ENCODE data around the gene ARL4D.
"Not testable (repeated sequence)": the region's sequence is repeated elsewhere in the genome, so short reads cannot be mapped to it uniquely, and the experiment has no call there.

Gene ARL4D

GRCh38 chr17:43371227-43371821 lies 27.5 kb upstream of the ARL4D start:
- DNase-seq, result no peak

GRCh38 chr17:43372273-43372911 lies 26.4 kb upstream of the ARL4D start:
- peak; percentile 61 for DNase-seq

GRCh38 chr17:43373356-43373755 lies 25.4 kb upstream of the ARL4D start:
- DNase-seq, result no peak

GRCh38 chr17:43375915-43376314 lies 22.9 kb upstream of the ARL4D start:
- DNase-seq, result not testable (repeated sequence)

DNA sequence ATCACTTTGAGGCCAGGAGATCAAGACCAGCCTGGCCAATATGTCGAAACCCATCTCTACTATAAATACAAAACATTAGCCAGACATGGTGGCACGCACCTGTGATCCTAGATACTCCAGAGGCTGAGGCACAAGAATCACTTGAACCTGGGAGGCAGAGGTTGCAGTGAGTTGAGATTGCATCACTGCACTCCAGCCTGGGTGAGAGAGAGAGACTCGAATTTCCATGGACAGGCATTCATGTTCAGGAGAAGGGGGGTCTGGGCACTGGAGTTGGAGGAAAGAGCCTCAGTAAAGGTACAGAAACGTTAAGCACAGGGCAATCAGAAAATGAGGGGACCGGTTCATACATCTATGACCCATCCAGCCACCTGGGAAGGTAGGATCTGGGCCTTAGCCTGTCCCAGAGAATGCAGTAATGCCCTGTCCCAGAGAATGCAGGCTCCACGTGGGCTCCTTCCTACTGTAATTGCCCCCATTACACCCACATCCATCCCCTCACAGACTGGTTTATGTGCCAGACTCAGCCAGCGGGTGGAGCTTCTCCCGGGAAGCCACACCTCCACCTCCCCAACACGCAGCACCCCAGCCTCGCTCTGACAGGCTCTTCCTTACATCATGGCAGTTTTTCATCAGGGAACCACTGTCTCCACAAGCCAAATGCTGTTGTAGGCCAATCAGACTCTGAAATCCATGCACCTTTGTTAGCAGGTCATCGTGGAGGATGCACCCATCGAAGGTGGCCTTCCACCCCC lies 21.6 kb upstream of the ARL4D start:
- no peak for DNase-seq

GRCh38 chr17:43378766-43379165 lies 20.0 kb upstream of the ARL4D start:
- no peak for DNase-seq

DNA sequence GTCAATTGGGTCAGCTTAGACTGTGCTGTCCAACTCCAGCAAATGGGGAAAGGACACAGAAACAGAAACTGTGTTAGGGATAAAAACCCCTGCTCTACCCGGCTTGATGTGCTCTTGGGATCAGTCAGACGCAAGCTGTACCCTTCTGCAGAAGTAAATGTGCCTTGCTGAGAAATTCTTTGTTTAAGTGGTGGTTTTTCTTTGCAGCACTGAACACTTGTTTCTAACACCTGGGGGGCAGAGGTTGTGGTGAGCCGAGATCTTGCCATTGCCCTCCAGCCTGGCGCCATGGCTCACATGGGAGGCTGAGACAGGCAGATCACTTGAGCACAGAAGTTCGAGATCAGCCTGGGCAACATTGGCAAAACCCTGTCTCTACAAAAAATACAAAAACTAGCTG lies 18.5 kb upstream of the ARL4D start:
- no peak for DNase-seq

GRCh38 chr17:43381204-43381603 lies 17.6 kb upstream of the ARL4D start:
- no peak for DNase-seq

DNA sequence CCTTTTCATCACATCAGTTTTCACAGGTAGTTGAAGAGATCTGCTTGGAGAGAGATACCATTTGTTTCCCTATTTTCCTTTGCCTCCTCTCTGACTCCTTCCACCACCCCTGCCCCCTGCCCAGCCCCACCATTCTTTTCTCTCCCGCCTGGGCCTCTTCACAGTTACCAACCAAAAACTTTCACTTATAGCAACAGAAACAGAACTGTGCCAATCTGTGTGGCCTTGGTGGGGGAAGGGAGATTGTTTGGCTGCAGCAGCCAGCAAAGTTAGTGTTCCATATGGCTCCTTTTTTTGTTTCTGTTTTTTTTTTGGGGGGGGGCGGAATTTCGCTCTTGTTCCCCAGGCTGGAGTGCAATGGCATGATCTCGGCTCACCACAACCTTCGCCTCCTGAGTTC lies 17.2 kb upstream of the ARL4D start:
- DNase-seq, result no peak

GRCh38 chr17:43382776-43383175 lies 16.0 kb upstream of the ARL4D start:
- DNase-seq, result no peak

GRCh38 chr17:43383372-43383771 lies 15.4 kb upstream of the ARL4D start:
- DNase-seq, result no peak

DNA sequence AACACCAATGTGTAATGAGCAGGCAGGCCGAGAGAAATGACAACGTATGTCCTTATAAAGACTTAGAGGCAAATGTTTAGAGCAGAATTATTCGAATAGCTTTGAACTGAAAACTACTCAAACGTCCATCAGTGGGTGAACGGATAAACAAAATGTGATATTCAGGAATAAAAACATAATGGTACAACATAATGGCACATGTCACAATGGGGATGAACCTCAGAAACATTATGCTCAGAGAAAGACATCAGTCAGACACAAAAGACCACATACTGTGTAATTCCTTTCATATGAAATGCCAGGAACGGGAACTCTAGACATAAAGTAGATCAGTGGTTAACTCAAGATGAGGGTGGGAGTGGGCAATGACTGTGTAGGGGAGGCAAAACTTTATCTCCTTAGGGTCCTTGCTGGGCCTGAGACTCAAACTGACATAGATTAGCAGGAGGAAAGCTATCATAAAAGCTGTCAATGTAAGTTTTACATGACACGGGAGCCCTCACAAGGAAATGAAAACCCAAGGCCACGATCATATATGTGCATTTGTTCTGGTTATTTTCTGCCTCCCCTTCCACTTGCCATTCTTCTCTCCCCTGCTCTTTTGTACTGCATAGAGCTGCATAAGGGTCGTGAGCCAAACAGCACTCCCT lies 14.8 kb upstream of the ARL4D start:
- DNase-seq, result no peak

DNA sequence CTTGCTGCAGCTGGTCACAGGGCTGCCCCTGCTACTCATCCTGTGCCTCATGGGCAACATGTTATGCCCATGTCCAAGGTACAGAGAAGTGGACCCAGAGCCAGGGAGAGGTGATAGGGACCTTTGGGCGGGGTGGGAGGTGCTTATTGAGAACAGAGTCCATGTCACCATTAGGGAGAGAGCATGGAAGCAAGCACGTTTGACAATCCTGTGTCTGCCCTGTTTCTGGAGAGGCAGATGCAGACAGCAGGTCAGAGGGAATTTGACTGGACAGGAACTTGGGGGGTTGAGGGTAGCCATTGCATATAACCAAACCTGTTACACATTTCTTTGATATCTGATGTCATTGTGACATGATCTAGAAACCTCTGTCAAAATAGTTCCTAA lies 14.3 kb upstream of the ARL4D start:
- no peak for DNase-seq

- no peak for DNase-seq
These were observed 13.6 kb upstream of the ARL4D start for GRCh38 chr17:43385046-43385831.

- peak; percentile 83 for DNase-seq
These were observed 10.3 kb upstream of the ARL4D start for GRCh38 chr17:43388359-43389045.

- peak; percentile 50 for DNase-seq
These were observed 9.5 kb upstream of the ARL4D start for GRCh38 chr17:43389046-43389947.

- DNase-seq, result no peak
These were observed 6.4 kb upstream of the ARL4D start for GRCh38 chr17:43392397-43392796.

DNA sequence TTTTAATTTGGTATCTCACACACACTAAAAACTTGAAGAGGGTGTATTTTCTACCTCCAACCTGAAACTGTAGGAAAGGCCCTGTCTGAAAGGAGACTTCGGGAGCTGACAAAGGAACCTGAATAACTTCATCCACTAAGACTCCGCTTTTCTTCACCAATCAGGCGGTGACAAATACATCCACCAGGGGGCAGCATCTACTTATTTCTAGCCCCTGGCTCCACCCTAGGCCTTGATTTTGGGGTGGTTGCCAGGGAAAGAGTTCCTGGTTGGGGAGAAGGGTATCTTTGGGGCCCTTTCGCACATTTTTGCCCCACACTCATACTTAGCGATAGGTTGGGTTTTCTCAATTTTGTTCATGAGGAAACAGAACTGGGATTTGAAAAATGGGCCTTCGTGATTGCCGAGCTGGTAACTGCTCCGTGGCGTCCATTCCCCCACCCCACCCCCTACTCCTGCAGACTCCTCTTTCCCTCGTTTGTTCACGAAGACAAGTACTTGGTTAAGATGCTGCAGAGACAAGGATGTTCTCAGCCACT lies 4.8 kb upstream of the ARL4D start:
- peak; percentile 65 for DNase-seq

GRCh38 chr17:43394696-43395095 lies 4.1 kb upstream of the ARL4D start:
- not testable (repeated sequence) for DNase-seq

- DNase-seq, result no peak
These were observed 3.6 kb upstream of the ARL4D start for GRCh38 chr17:43395165-43395564.

- DNase-seq, result no peak
These were observed 2.2 kb upstream of the ARL4D start for GRCh38 chr17:43396491-43397060.
